Activated CD4-positive, CD25-positive, alpha-beta regulatory T cell (primary cell): Measurements from ENCODE around the gene COL6A1.
"Not testable (repeated sequence)": the region's sequence is repeated elsewhere in the genome, so short reads cannot be mapped to it uniquely, and the experiment has no call there.

Experiments used
- DNase-seq, 4 experiments: peaks; one replicate each; lab custom pipeline; 2025; lab: John Stamatoyannopoulos, UW

The COL6A1 gene

DNA sequence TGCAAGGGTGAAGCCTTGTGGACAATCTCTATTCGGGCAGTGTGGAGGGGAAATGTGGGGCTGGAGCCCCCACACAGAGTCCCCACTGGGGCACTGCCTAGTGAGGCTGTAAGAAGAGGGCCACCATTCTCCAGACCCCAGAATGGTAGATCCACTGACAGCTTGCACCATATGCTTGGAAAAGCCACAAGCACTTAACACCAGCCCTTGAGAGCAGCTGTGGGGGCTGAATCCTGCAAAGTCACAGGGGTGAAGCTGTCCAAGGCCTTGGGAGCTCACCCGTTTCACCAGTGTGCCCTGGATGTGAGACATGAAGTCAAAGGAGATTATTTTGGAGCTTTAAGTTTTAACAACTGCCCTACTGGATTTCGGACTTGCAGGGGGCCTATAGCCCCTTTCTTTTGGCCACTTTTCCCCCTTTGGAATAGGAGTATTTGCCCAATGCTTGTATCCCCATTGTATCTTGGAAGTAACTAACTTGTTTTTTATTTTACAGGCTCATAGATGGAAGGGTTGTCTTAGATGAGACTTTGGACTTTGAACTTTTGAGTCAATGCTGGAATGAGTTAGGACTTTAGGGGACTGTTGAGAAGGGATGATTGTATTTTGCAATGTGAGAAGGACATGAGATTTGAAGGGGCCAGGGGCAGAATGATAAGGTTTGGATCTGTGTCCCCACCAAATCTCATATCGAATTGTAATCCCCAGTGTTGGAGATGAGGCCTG, 16.3 kb upstream of the COL6A1 start:
- DNase-seq: no peak

DNA sequence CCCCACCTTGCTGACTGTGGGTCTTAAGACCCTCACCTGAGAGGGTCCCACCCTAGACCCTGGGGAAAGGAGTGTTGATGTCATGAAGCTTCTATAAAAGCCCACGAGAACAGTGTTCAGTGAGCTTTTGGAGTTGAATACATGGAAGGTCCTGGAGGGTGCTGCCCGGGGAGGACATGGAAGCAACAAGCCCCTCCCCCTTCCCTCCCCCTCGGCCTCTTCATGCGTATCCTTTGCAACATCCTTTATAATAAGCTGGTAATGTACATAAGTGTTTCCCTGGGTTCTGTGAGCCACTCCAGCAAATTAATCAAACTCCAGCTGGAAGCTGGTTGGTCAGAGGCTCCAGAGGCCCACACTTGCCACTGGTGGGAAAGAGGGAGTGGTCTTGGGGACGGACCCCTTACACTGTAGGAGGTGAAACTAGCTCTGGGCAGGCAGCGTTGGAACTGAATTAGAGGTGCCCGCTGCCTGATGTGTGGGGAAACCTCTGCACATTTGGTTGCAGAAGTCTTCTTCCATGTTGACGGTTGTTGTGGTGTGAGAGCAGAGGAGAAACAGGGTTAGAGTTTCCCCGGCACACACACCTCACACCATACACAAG, 14.7 kb upstream of the COL6A1 start:
- no peak for DNase-seq

- DNase-seq: no peak
Observed at GRCh38 chr21:45969921-45970673, 11.5 kb upstream of the COL6A1 start.

DNA sequence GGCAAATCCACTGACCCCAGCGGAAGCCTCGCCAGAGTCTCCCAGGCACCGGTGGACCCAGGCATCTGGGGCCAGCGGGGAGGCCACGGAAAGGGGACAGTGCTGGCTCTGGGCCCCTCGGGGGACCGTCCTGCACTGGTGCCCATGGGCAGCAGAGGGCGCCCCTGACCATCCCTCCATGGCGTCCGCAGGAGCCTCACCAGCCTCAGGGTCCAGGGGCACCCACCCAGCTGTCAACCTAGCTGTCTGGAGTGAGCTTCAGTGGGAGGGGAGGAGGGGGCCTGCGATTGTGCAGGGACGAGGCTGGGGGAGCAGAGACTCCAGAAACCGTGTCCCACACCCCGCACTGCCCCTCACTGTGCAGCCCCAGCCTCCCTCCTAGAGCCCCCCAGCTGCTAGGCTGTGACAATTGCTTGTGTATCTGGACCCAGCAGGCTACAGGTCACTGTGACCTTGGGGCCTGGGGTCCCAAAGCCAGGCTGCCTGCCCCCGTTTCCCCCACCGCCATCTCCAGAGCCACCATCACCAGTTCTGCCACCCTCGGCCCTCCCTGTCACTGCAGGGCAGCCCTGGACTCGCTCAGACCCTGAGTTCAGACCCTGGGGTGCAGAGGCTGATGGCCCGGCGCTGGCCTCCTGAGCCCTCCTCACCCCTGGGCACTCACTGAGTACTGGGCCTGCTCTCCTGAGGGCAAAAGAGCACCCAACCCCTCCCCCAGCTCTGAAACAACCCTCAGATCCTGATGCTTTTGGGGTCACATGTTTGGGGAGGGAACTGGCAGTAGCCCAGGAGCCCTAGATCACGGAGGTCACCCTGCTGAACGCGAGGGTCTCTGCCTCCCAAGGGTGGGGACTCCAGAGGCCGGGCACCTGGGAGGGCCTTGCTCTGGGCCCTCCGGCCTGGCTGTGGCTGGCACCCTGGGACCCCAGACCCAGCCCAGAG, 10.6 kb upstream of the COL6A1 start:
- DNase-seq: peak in 2 of 4 experiments; percentile 24 to 26

DNA sequence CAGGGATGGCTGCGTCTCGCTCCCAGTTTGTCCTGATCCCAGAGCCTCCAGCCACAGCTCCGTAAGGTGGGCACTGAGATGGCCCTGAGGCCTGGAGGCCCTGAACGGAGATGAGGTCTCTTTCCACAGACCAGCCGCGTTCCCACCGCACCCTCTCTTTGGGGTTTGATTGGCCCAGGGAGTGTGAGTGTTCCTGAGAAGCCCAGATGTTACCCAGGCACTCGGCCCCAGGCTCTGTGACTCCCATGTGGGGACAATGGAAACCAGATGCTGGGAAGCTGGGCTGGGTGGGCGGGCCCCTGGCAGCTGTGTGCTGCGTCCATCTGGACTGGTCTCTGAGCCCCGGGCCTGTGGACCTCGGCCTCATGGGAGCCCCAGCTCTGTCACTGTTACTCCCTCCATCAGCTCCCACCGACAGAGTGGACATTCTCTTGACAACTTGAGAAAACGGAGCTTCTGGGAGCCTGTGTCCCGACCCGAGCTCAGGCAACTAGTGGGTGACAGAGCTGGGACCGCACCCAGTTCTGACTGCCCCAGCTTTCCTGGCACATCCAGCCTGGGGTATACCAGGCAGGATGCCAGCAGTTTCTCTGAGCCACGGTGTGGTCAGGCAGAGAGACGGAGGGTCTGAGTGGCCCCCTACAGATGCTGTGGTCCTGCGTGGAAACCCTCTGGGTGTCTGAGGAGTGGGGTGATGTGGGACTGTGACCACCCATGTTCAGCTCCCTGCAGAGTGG, 9.8 kb upstream of the COL6A1 start:
- DNase-seq: no peak

- no peak for DNase-seq
Observed at GRCh38 chr21:45972353-45972715, 9.2 kb upstream of the COL6A1 start.

DNA sequence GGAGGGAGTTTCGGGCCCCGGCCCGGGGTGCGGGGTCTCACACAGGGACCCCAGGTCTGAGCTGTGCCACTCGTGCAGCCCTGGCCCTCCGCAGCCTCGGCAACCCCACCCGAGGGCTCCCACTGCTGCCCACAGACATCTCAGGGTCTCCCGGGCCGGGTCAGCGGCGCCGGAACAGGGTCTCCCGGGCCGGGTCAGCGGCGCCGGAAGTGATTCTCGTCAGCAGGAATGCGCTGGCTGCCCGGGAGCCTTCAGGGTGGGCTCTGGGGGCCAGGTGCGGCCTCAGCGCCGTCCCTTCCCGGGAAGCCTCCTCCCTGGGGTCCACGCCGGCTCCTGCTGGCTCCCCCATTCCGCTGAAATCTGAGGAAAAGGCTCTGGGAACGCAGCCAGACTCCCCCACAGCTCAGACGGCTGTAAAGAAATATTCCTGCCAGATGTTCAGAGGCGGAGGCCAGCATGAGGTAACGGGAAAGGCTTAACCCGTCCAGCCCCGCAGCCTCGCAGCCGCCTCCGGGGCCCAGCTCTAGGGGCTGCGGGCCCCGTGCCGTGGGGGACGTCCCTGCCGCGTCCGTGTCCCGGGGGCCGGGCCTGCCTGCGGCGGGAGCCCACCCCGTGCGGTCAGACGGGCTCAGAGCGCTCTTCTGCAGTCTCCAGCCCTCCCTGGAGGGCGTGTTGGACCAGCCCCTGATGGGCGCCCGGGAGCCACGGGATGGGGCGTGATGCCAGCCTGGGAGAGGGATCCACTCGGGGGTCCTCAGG, 8.7 kb upstream of the COL6A1 start:
- no peak for DNase-seq

GRCh38 chr21:45973475-45974072, 8.0 kb upstream of the COL6A1 start:
- peak; percentile 38 to 59 (median 50) for DNase-seq

GRCh38 chr21:45974073-45975019, 7.2 kb upstream of the COL6A1 start:
- no peak for DNase-seq

- no peak for DNase-seq
Observed at GRCh38 chr21:45975020-45975666, 6.4 kb upstream of the COL6A1 start.

DNA sequence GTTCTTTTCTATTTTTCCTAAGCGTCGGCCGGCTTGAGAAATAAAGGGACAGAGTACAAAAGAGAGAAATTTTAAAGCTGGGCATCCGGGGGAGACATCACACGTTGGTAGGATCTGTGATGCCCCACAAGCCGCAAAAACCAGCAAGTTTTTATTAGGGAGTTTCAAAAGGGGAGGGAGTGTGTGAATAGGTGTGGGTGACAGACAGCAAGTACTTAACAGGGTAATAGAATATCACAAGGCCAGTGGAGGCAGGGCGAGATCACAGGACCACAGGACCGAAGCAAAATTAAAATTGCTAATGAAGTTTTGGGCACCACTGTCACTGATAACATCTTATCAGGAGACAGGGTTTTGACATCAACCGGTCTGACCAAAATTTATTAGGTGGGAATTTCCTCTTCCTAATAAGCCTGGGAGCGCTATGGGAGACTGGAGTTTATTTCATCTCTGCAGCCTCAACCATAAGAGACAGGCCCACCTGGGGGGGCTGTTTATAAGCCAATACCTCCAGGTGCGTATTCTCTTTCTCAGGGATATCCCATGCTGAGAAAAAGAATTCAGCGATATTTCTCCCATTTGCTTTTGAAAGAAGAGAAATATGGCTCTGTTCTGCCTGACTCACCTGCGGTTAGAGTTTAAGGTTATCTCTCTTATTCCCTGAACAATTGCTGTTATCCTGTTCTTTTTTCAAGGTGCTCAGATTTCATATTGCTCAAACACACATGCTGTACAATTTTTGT, 5.7 kb upstream of the COL6A1 start:
- DNase-seq: not testable (repeated sequence)

DNA sequence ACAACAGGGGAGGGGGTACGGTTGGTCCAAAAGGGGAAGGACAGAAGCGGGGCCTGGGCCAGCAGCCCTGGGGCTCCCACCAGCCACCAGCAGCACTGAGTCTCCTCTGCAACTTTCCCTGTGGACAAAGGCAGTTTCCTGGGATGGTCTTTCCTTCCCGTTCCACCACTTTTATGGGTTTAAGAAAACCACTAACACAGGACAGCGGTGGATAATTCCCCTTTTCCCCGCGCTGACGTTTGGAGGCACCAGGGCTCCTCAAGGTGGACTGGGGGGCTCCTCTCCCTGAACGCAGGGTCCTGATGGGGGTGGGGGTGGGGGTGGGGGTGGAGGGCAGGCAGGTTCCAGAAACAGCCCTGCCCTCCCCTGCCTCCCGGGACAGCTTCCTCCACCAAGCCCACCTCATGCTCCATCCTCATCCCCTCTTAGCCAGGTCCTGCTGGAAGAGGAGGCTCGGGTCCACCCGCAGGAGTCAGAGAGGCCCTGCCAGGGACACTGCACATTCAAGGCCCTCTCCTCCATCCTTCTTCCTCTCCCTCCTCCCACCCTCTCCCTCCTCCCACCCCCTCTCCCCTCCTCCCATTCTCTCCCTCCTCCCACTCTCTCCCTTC, 4.8 kb upstream of the COL6A1 start:
- no peak for DNase-seq

- no peak for DNase-seq
Observed at GRCh38 chr21:45977396-45977795, 4.2 kb upstream of the COL6A1 start.

GRCh38 chr21:45979141-45979631, 2.4 kb upstream of the COL6A1 start:
- no peak for DNase-seq

GRCh38 chr21:45979651-45980050, 1.9 kb upstream of the COL6A1 start:
- no peak for DNase-seq

GRCh38 chr21:45980271-45980670, 1.3 kb upstream of the COL6A1 start:
- no peak for DNase-seq

- DNase-seq: no peak
Observed at GRCh38 chr21:45980697-45981096, 873 bp upstream of the COL6A1 start.
